OCI-LY7 (cell line): ENCODE measurements around the gene PHTF1. TPM values are rescaled to one million over a fixed set of nuclear protein-coding genes. Genes with fewer than 3 reads are reported as not detected.

Experiments
- BruUV-seq: library from RNA; stranded (reverse); fragments of 400-500 nt; replicated peaks from 2 replicates; lab custom pipeline; 2021; lab: Mats Ljungman, UMichigan
- CTCF ChIA-PET: fragments of 300-600 bp; sonication (Branson Sonifier 250); formaldehyde crosslinking; loops from one replicate; lab custom pipeline; 2022; ENCODE audit warnings: antibody characterized with exemption; ENCODE audit not compliant: unreplicated experiment; lab: Charles Lee
- POLR2A ChIA-PET: fragments of 300-600 bp; sonication (Branson Sonifier 250); formaldehyde crosslinking; loops from one replicate; lab custom pipeline; 2022; ENCODE audit warnings: antibody characterized with exemption; lab: Charles Lee
- DNase-seq: peaks from one replicate; pipeline ENCODE4 v3.0.0-alpha.2; 2015; ENCODE audit warnings: low spot score
- H2AFZ ChIP-seq: fragments of 200-600 bp; sonication (generic), shearing (Covaris generic); 2 replicates; pipeline ENCODE4 v1.6.1; 2014; ENCODE audit warnings: mild to moderate bottlenecking, antibody characterized with exemption, low read length, moderate library complexity
- H3K27ac ChIP-seq: fragments of 200-600 bp; sonication (generic); 2 replicates; pipeline ENCODE4 v1.5.1; 2014; ENCODE audit warnings: mixed run types, low read depth, mild to moderate bottlenecking, moderate library complexity, low read length, inconsistent platforms; ENCODE audit not compliant: poor library complexity, severe bottlenecking
- H3K36me3 ChIP-seq: fragments of 200-600 bp; sonication (generic); 2 replicates; pipeline ENCODE4 v1.6.1; 2014; ENCODE audit warnings: mild to moderate bottlenecking, antibody characterized with exemption, low read length, moderate library complexity, mixed read lengths; ENCODE audit not compliant: insufficient read depth
- H3K4me1 ChIP-seq: fragments of 200-600 bp; sonication (generic); 2 replicates; pipeline ENCODE4 v1.5.1; 2014; ENCODE audit warnings: mild to moderate bottlenecking, low read length; ENCODE audit not compliant: insufficient read depth, poor library complexity, severe bottlenecking
- H3K4me2 ChIP-seq: fragments of 200-600 bp; sonication (generic); 2 replicates; pipeline ENCODE4 v1.6.1; 2014; ENCODE audit warnings: mild to moderate bottlenecking, low read length
- H3K4me3 ChIP-seq: fragments of 200-600 bp; sonication (generic); 2 replicates; pipeline ENCODE4 v1.5.1; 2014; ENCODE audit warnings: mild to moderate bottlenecking, low read depth, low read length; ENCODE audit not compliant: poor library complexity, severe bottlenecking
- H3K79me2 ChIP-seq: fragments of 200-600 bp; sonication (generic); 2 replicates; pipeline ENCODE4 v1.6.1; 2016; ENCODE audit warnings: low read depth, mild to moderate bottlenecking, low read length, moderate library complexity, mixed read lengths; ENCODE audit not compliant: insufficient read depth
- H3K9me2 ChIP-seq: fragments of 200-600 bp; sonication (generic); 2 replicates; pipeline ENCODE4 v1.6.1; 2016; ENCODE audit warnings: mild to moderate bottlenecking, low read length, mixed read lengths; ENCODE audit not compliant: insufficient read depth
- H3K9me3 ChIP-seq: fragments of 200-600 bp; sonication (generic); 2 replicates; pipeline ENCODE4 v1.6.1; 2014; ENCODE audit warnings: mild to moderate bottlenecking, mixed run types, low read length, mixed read lengths
- H4K20me1 ChIP-seq: fragments of 200-600 bp; sonication (generic); 2 replicates; pipeline ENCODE4 v1.6.1; 2014; ENCODE audit warnings: mild to moderate bottlenecking, antibody characterized with exemption, low read length, moderate library complexity, mixed read lengths; ENCODE audit not compliant: insufficient read depth
- EZH2phosphoT487 ChIP-seq: fragments of 200-600 bp; sonication (generic); IDR thresholded peaks from 2 replicates; pipeline ENCODE4 v1.6.1; 2018; ENCODE audit warnings: low read depth, borderline replicate concordance, mild to moderate bottlenecking, mixed run types, antibody characterized with exemption, low read length, moderate library complexity, mixed read lengths
- intact Hi-C: fragments of 100-400 bp; cut with micrococcal nuclease; formaldehyde crosslinking; loops from one replicate; pipeline ENCODE4 v1.10.0; 2022; ENCODE audit not compliant: unreplicated experiment
- total RNA-seq, 2 experiments: library from RNA; depleted of rRNA in 1 of 2; stranded (reverse); fragments of >200 nt in 1 of 2; shearing (Covaris generic) in 1 of 2; gene quantifications; 2 replicates each; pipeline ENCODE4 v1.2.3, GENCODE V29; 2014 to 2022
- TF ChIP-seq, protein P1 (sequence below): fragments of 200-600 bp; sonication (generic); conservative IDR thresholded peaks from 2 replicates; pipeline ENCODE4 v1.5.1; 2014; ENCODE audit warnings: mild to moderate bottlenecking, antibody characterized with exemption, low read length, moderate library complexity, mixed read lengths

The PHTF1 gene
- total RNA-seq, 2 experiments from 2014 or later: 11.8 to 18.8 TPM

DNA sequence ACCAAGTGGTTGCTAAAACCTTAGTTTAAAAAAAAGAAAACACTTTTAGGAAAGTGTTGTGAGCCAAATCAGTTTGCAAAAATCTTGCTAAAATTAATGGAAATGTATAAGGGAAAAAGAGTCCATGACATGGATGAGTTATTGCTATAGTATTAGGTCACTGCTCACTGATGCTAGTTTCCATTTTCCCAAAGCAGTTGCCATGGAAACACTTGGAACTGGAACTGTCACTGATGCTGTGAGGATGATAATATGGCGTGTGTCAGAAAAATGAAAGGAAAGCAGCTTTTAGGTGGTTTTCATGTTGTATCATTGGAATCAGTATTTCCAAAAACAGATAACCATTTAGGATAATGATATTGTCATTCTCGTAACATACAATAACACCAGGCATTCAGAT is 104.4 kb downstream of the PHTF1 start:
- TF ChIP-seq EZH2phosphoT487: no peak
- TF ChIP-seq, protein P1, sequence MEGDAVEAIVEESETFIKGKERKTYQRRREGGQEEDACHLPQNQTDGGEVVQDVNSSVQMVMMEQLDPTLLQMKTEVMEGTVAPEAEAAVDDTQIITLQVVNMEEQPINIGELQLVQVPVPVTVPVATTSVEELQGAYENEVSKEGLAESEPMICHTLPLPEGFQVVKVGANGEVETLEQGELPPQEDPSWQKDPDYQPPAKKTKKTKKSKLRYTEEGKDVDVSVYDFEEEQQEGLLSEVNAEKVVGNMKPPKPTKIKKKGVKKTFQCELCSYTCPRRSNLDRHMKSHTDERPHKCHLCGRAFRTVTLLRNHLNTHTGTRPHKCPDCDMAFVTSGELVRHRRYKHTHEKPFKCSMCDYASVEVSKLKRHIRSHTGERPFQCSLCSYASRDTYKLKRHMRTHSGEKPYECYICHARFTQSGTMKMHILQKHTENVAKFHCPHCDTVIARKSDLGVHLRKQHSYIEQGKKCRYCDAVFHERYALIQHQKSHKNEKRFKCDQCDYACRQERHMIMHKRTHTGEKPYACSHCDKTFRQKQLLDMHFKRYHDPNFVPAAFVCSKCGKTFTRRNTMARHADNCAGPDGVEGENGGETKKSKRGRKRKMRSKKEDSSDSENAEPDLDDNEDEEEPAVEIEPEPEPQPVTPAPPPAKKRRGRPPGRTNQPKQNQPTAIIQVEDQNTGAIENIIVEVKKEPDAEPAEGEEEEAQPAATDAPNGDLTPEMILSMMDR: no peak
- H3K4me1 ChIP-seq: no peaks in the 10 kb centered on the region
- H3K9me2 ChIP-seq: no peaks in the 10 kb centered on the region
- H4K20me1 ChIP-seq: no peaks in the 10 kb centered on the region
- no peaks in the 10 kb centered on the region for H3K9me3 ChIP-seq
- no peak for DNase-seq
- POLR2A ChIA-PET: interaction anchor here (0.7 to 1.6 kb wide), 2 partner anchors 16 to 20 kb away, joined by 3 read pairs; no protein-coding TSS in a partner anchor
- no peak overlapping the region for H3K4me3 ChIP-seq
- BruUV-seq: no TSS peak
- intact Hi-C loops: no loop called here
- CTCF ChIA-PET: no interaction called here
- H3K4me2 ChIP-seq: no peak overlapping the region
- no peak overlapping the region for H2AFZ ChIP-seq
- H3K79me2 ChIP-seq: no peaks in the 10 kb centered on the region
- no peak overlapping the region for H3K27ac ChIP-seq
- no peaks in the 10 kb centered on the region for H3K36me3 ChIP-seq

- intact Hi-C loops: no loop called here
- Histone ChIP-seq H3K4me1 (no peaks in the 10 kb centered on the region), H3K4me2 (no peak overlapping the region), H3K27ac (no peak overlapping the region), H3K4me3 (no peak overlapping the region), H3K9me2 (no peaks in the 10 kb centered on the region), H2AFZ (no peak overlapping the region), H3K36me3 (no peaks in the 10 kb centered on the region), H3K9me3 (no peaks in the 10 kb centered on the region), H3K79me2 (no peaks in the 10 kb centered on the region), H4K20me1 (no peaks in the 10 kb centered on the region)
- no peak for DNase-seq
- POLR2A ChIA-PET: interaction anchor here (1.6 kb wide), 1 partner anchor 21 kb away, joined by 3 read pairs; no protein-coding TSS in a partner anchor
- CTCF ChIA-PET: no interaction called here
- TF ChIP-seq, protein P1: no peak
- TF ChIP-seq EZH2phosphoT487: no peak
- BruUV-seq: no TSS peak
These were observed 105.5 kb downstream of the PHTF1 start for GRCh38 chr1:113653741-113654140.

DNA sequence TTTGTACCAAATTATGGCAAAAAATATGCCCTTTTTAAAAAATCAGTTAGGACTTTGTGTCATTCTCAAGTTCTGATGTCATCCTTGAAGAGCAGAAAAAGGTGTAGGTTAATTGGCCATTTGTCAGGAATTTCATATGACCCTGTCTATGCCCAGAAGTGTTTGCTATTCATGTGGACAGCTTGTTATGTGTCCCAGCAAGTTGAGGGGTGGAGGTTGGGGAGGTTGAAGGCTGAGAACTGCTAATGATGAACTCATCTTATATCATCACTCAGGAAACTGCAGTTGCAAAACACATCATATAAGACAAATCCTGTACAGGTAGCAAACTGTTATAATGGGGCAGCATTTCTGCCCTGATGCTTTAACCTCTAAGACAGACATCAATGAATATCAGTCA is 106.5 kb downstream of the PHTF1 start:
- ChIA-PET CTCF (no interaction called here), POLR2A (interaction anchor here (0.6 to 0.7 kb wide), 3 partner anchors 11 to 960 kb away, joined by 3 read pairs; no protein-coding TSS in a partner anchor)
- TF ChIP-seq EZH2phosphoT487: no peak
- TF ChIP-seq, protein P1: no peak
- intact Hi-C loops: no loop called here
- Histone ChIP-seq H3K4me2 (no peak overlapping the region), H3K4me1 (no peaks in the 10 kb centered on the region), H2AFZ (no peak overlapping the region), H3K27ac (no peak overlapping the region), H4K20me1 (no peaks in the 10 kb centered on the region), H3K4me3 (no peak overlapping the region), H3K36me3 (no peaks in the 10 kb centered on the region), H3K9me3 (no peaks in the 10 kb centered on the region), H3K9me2 (no peaks in the 10 kb centered on the region), H3K79me2 (no peaks in the 10 kb centered on the region)
- BruUV-seq: no TSS peak
- no peak for DNase-seq
